Right cardiac atrium (tissue), 5 donors: Measurements from ENCODE around the gene EPS8L2. TPM values are rescaled to one million over a fixed set of nuclear protein-coding genes. Genes with fewer than 3 reads are reported as not detected.
A peak's percentile ranks its signal among the peaks of the same experiment; 100 is the strongest.
"Not testable (repeated sequence)": the region's sequence is repeated elsewhere in the genome, so short reads cannot be mapped to it uniquely, and the experiment has no call there.

Experiments
- ATAC-seq, 2 donors: fragments of 200-7000 bp; cut with Tn5 transposase; one replicate each; pipeline versions ENCODE4 v1.8.0 to v1.9.1; 2020; ENCODE audit warnings: moderate library complexity in 2 of 2, mild to moderate bottlenecking in 1 of 2
- DNase-seq, 3 donors: peaks; one replicate each; pipeline ENCODE4 v3.0.0-alpha.2; 2020
- H3K27ac ChIP-seq: one replicate; pipeline ENCODE4 v1.5.1; 2013; ENCODE audit warnings: mild to moderate bottlenecking, low read length, control low read depth, moderate library complexity
- H3K27me3 ChIP-seq: one replicate; pipeline ENCODE4 v1.6.1; 2013; ENCODE audit not compliant: control insufficient read depth, insufficient read depth
- H3K4me1 ChIP-seq: one replicate; pipeline ENCODE4 v1.6.1; 2013; ENCODE audit warnings: low read length; ENCODE audit not compliant: control insufficient read depth, insufficient read depth
- H3K4me3 ChIP-seq: one replicate; pipeline ENCODE4 v1.5.1; 2013; ENCODE audit warnings: low read length, control low read depth
- H3K9me3 ChIP-seq: one replicate; pipeline ENCODE4 v1.6.1; 2013; ENCODE audit warnings: low read length; ENCODE audit not compliant: control insufficient read depth
- WGBS: extraction: QIAGEN DNeasy Blood & Tissue Kit; methylation state at CpG from one replicate; pipeline ENCODE4 v1.1.7; 2013; 5-methylcytosine and 5-hydroxymethylcytosine counted together
- intact Hi-C, 4 donors: fragments of 100-400 bp; cut with DNase I; formaldehyde crosslinking; loops; one replicate each; pipeline versions ENCODE4 v1.11.0 to v1.14.0; 2022 to 2023
- polyA plus RNA-seq: library from polyadenylated mRNA; stranded (reverse); fragments of 200-250 nt; gene quantifications from one replicate; pipeline ENCODE4 v1.2.3, GENCODE V29; 2013
- total RNA-seq, 4 donors: library from RNA; stranded (reverse); fragmentation: NEBNext Ultra II Directional; extraction: Animal tissue kit (Norgen Biotek cat#: 25700); gene quantifications; one replicate each; pipeline ENCODE4 v1.2.1, GENCODE V29; 2021
- donor health status: healthy with polysubstance abuse.
- donor health status: DM: no; HTN: yes; CAD: no.
- donor health status: DM: no; HTN: no; CAD: no.
- donor health status: DM: no; HTN: yes; CAD: no; lungs with severe emphysema.
- donor health status: DM: yes; HTN: yes; CAD: no.

Gene EPS8L2
- total and polyA plus RNA-seq, 5 donors: 3.1 to 8.2 (median 6.3) TPM

DNA sequence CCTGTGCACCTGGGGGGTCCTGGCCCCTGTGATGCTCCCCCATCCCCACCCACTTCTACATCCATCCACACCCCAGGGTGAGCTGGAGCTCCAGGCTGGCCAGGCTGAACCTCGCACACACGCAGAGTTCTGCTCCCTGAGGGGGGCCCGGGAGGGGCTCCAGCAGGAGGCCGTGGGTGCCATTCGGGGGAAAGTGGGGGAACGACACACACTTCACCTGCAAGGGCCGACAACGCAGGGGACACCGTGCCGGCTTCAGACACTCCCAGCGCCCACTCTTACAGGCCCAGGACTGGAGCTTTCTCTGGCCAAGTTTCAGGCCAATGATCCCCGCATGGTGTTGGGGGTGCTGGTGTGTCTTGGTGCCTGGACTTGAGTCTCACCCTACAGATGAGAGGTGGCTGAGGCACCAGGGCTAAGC, 21.3 kb downstream of the EPS8L2 start:
- Histone ChIP-seq H3K27me3 (no peaks in the 10 kb centered on the region), H3K4me1 (peaks cover 2% of the 10 kb centered on the region), H3K9me3 (no peaks in the 10 kb centered on the region), H3K27ac (no peak overlapping the region), H3K4me3 (no peak overlapping the region)
- 86% methylated on average over 12 of the region's 12 CpGs for WGBS
- intact Hi-C loops: loop anchor here (2.0 to 10.0 kb wide), 4 partner anchors 62 to 175 kb away; no protein-coding TSS in a partner anchor
- peak in 1 of 3 donors; percentile 47 for DNase-seq
- no peak for ATAC-seq

DNA sequence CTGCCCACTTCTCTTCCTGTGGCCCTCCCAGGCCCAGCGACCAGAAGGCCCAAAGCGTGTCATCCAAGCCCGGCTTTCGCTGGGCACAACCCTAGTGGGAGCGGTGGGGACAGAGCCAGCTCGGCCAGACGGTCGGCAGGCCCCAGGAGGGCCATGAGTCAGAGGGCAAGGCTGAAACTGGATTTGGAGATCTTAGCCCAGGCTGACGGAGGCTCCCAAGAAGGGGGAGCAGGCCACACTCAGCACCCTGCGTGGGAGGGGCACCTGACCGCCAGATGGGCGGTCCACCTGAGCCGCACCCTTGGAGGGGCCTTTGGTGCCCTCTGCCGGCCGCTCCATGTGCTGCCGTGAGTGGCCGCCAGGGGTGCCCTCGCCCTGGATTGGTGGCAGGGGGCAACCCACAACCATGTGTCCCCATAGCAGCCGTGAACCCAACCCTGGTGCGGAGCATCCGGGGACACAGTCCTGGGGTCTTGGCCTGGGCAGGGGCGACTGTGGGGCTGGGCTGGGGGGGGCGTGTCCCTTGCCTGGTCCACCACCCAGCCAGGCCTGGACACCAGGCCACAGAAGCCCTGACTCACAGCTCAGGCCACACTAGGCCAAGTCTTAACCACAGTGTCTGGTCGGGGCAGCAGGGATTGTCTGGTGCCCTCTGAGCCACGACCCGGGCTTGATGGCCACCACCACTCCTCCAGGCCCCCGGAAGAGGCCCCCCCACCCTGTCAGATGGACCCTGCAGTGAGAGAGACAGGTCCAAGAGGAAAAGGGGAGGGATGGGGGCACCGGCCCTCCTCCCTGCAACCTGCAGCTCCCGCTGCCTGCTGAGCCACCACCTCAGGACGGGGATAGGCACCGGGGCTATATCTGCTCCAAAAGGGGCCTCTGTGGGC, 22.1 kb downstream of the EPS8L2 start:
- intact Hi-C loops: loop anchor here (2.0 to 10.0 kb wide), 4 partner anchors 63 to 176 kb away; no protein-coding TSS in a partner anchor
- no peak overlapping the region for H3K4me3 ChIP-seq
- H3K27me3 ChIP-seq: no peaks in the 10 kb centered on the region
- 32% methylated on average over 31 of the region's 31 CpGs for WGBS
- no peak overlapping the region for H3K27ac ChIP-seq
- no peaks in the 10 kb centered on the region for H3K9me3 ChIP-seq
- H3K4me1 ChIP-seq: peaks cover 2% of the 10 kb centered on the region
- ATAC-seq (peak; percentile 81 to 82), DNase-seq (peak; percentile 90 to 94 (median 91))

DNA sequence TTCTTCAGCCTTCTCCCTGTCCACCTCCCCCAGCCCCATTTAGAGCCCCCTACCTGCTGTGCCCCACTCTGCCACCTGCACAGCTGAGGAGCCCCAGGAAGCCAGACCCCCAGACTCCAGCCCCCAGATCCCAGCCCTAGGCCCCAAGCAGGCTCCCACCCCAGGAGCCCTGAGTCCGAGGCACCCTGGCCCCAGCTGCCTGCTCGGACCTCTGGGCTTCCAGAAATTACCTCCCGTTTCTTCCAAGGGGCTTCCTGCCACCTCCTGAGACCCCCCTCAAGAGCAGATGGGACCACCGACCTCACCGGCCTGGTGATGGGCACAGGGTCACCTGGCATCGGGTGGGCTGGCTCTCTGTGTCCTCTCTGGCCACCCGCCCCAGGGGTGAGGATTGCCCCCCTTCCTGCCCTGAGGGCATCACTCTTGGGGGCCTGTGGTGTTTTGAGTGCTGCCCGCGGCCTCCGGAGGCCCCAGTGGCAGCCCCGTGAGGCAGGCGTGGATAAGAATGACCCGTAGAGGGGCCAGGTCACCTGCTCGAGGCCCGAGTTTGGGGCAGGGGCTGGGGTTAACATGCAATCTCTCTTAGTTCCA, 23.0 kb downstream of the EPS8L2 start:
- H3K4me3 ChIP-seq: no peak overlapping the region
- DNase-seq (peak in 2 of 3 donors; percentile 53 to 58), ATAC-seq (no peak)
- H3K27me3 ChIP-seq: no peaks in the 10 kb centered on the region
- WGBS: 73% methylated on average over 15 of the region's 15 CpGs
- H3K4me1 ChIP-seq: peaks cover 2% of the 10 kb centered on the region
- intact Hi-C loops: loop anchor here in 3 of 4 donors (5.0 to 10.0 kb wide), 3 partner anchors 64 to 177 kb away; no protein-coding TSS in a partner anchor
- H3K9me3 ChIP-seq: no peaks in the 10 kb centered on the region
- H3K27ac ChIP-seq: no peak overlapping the region

DNA sequence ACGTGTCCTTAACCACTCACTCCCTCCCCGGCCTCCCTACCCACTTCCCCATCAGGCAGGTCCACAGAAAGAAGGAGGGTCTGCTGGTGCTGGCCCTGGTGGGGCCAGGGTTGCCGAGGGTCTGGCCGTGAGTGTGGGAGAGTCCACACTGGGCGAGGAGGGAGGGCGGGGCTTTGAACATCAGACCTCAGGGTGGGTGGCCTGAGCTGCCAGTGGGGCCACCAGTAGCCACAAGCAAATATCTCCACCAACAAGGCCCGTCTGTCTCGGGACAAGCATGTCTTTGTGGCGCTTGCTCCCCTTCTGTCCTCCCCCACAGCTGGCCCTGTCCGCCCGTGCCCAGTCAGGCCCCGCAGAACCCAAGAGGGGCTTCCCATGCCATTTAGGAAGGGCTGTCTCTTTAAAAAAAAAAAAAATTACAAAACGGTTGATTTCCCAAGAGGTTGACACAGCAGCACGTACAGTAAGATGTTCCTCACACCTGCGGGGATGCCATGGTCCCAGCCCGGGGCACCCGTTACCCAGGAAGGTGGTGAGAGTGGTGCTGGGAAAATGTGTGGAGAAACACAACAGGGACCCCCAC, 23.6 kb downstream of the EPS8L2 start:
- no peaks in the 10 kb centered on the region for H3K27me3 ChIP-seq

DNA sequence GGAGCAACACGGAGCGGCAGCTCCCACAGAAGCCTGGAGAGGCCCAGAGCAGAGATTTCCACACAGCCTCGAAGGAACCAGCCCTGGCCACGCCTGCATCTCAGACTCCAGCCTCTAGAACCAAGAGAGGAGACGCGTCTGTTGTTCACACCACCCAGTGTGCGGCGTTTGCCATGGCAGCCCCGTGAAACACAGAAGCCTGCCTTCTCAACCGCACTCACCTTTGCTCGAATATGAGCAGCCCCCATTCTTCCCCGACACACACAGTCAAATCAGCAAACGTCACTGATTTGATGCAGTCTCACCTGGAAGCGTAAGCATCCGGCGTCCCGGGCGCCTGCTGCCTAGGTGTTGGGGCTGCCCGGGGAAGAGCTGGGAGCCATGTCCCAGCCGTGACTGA, 27.0 kb downstream of the EPS8L2 start:
- Histone ChIP-seq H3K4me1 (no peaks in the 10 kb centered on the region), H3K4me3 (no peak overlapping the region), H3K9me3 (no peaks in the 10 kb centered on the region), H3K27ac (no peak overlapping the region), H3K27me3 (no peaks in the 10 kb centered on the region)
- WGBS: 81% methylated on average over 20 of the region's 20 CpGs
- no peak for ATAC-seq
- intact Hi-C loops: no loop called here
- peak in 1 of 3 donors; percentile 21 for DNase-seq

More for the DNA sequence above, 23.6 kb downstream of the EPS8L2 start:
- DNase-seq (peak in 2 of 3 donors; percentile 44 to 52), ATAC-seq (no peak)
- intact Hi-C loops: loop anchor here in 3 of 4 donors (5.0 to 10.0 kb wide), 3 partner anchors 65 to 177 kb away; no protein-coding TSS in a partner anchor
- no peaks in the 10 kb centered on the region for H3K9me3 ChIP-seq
- WGBS: 63% methylated on average over 17 of the region's 17 CpGs
- no peak overlapping the region for H3K27ac ChIP-seq
- H3K4me1 ChIP-seq: peaks cover 2% of the 10 kb centered on the region
- H3K4me3 ChIP-seq: no peak overlapping the region

DNA sequence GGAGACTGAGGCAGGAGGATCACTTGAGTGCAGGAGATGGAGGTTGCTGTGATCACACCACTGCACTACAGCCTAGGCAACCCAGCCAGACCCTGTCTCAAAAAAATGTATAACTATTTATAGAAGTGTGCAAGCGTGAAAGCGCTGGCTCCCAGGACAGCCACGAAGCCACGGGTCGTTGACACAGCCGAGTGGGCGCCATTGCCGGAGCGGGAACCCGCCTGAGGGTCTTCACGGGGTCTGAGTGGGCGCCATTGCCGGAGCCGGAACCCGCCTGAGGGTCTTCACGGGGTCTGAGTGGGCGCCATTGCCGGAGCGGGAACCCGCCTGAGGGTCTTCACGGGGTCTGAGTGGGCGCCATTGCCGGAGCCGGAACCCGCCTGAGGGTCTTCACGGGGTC, 28.5 kb downstream of the EPS8L2 start:
- WGBS: 92% methylated on average over 26 of the region's 26 CpGs
- H3K27ac ChIP-seq, H3K9me3 ChIP-seq, ATAC-seq, H3K4me3 ChIP-seq, H3K27me3 ChIP-seq, H3K4me1 ChIP-seq, intact Hi-C loops: not testable (repeated sequence)
- peak in 1 of 3 donors; percentile 10 for DNase-seq

DNA sequence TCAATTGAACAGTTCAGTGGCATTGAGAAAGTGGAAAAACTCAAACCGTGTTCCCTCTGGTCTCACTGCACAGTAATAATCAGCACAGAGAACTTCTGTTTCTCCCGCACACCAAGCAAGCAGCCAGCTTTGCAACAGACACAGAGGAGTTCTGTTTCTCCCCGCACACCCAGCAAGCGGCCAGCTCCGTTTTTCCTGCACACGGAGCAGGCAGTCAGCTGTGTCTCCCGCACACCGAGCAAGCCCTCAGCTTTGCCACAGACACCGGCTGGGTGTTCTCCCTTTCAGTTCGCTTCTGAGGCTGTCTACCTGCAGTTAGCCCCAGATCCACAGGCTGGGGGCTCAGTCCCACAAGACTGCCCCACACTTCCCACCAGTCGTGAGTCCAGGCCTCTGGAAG, 31.3 kb downstream of the EPS8L2 start:
- intact Hi-C loops: no loop called here
- H3K9me3 ChIP-seq: no peaks in the 10 kb centered on the region
- no peaks in the 10 kb centered on the region for H3K27me3 ChIP-seq
- H3K4me1 ChIP-seq: no peaks in the 10 kb centered on the region
- no peak overlapping the region for H3K4me3 ChIP-seq
- DNase-seq: peak in 1 of 3 donors; percentile 9
- H3K27ac ChIP-seq: no peak overlapping the region
- 47% methylated on average over 11 of the region's 11 CpGs for WGBS
- ATAC-seq: peak in 1 of 2 donors; percentile 26

DNA sequence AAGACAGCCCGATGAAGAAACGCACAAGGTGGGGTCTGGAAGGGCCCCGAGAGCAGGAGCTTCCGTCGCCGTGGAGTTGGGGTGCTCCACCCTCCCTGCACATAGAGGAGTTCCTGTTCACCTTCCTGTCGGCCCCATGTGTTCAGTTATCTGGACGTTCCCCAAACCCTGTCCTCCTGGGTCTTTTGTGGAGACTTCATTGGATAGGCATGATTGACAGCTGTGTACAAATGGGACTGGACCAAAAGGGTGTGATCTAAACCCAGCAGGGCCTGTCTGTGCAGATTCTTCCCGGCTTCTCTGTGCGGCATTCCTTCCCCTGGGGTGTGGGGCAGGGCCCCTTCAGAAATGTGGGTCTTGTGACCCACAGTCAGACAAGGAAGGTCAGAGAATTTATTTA, 31.9 kb downstream of the EPS8L2 start:
- DNase-seq (peak in 1 of 3 donors; percentile 6), ATAC-seq (peak in 1 of 2 donors; percentile 55)
- H3K27ac ChIP-seq, H3K9me3 ChIP-seq, intact Hi-C loops, H3K4me1 ChIP-seq, H3K27me3 ChIP-seq, H3K4me3 ChIP-seq: not testable (repeated sequence)
- 45% methylated on average over 10 of the region's 10 CpGs for WGBS

DNA sequence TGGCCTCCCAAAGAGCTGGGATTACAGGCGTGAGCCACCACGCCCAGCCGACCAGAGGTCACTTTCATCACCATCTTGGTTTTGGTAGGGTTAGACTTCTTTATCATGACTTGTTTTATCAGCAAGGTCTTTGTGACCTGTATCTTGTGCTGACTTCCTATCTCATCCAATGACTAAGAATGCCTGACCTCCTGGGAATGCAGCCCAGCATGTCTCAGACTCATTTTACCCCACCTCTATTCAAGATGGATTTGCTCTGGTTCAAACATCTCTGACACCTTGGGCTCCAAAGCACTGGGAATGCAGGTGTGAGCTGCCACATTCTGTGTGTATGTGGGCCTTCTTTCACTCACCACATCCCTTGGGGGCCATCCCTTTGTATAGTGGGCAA, 36.1 kb downstream of the EPS8L2 start:
- WGBS: 79% methylated on average over 3 of the region's 3 CpGs
- H3K27me3 ChIP-seq: no peaks in the 10 kb centered on the region
- H3K27ac ChIP-seq: no peak overlapping the region
- no peaks in the 10 kb centered on the region for H3K4me1 ChIP-seq
- no peak overlapping the region for H3K4me3 ChIP-seq
- ATAC-seq (no peak), DNase-seq (no peak)
- no peaks in the 10 kb centered on the region for H3K9me3 ChIP-seq
- intact Hi-C loops: no loop called here

DNA sequence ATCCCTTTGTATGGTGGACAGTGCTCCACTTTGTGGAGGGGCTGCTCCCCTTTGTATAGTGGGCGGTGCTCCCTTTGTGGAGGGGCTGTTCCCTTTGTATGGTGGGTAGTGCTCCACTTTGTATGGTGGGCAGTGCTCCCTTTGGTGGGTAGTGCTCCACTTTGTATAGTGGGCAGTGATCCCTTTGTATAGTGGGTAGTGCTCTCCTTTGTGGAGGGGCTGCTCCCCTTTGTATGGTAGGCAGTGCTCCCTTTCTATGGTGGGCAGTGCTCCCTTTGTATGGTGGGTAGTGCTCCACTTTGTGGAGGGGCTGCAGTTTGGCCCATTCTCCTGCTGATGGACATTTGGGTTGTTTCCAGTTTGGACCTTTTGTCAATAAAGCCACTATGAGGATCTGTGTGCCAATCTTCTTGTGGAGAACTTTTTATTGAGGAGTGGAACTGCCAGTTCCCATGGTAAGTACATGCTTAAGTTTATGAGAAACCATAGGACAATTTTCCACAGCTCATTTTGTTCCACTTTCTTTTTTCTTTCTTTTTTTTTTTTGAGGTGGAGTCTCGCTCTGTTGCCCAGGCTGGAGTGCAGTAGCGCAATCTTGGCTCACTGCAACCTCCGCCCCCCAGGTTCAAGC, 36.7 kb downstream of the EPS8L2 start:
- Histone ChIP-seq H3K27ac (no peak overlapping the region), H3K4me3 (no peak overlapping the region), H3K27me3 (no peaks in the 10 kb centered on the region), H3K9me3 (no peaks in the 10 kb centered on the region), H3K4me1 (no peaks in the 10 kb centered on the region)
- intact Hi-C loops: no loop called here
- WGBS: 98% methylated on average over 4 of the region's 4 CpGs
- no peak for DNase-seq
- no peak for ATAC-seq
